Peyer's patch (tissue), 4 donors: ENCODE data around the gene ENPP3.

Experiments
- CTCF ChIP-seq, 6 experiments: fragments of 450-650 bp in 4 of 6; fragments of 200-600 bp in 2 of 6; sonication (generic) in 1 of 6; IDR thresholded peaks; one replicate each; pipeline ENCODE4 v1.5.1; 2017 to 2019; ENCODE audit warnings: antibody characterized with exemption in 6 of 6, mild to moderate bottlenecking in 3 of 6, moderate library complexity in 1 of 6
- POLR2A ChIP-seq, 2 donors: fragments of 450-650 bp; IDR thresholded peaks; one replicate each; pipeline ENCODE4 v1.5.1; 2017; ENCODE audit warnings: antibody characterized with exemption in 2 of 2, mild to moderate bottlenecking in 2 of 2, moderate library complexity in 2 of 2

DNA sequence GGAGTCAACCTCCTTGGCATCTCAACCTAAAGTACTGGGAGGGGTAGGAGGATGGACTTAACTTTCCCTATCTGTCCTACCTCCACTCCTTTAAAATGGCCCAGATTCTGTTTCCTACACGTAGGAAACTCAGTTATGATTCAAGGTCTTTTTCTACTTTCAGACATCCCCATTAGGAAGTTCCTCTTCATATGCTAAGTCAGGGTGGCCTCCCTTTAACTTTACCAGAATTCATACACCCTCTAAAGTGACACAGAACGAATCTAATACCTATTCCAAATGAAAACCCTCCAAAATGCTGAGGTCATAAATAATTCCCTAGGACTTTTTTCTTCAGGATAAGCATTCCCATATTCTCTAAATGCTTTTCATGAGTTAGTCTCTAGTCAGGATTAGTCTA lies 48.5 kb upstream of the ENPP3 start:
- no peak for TF ChIP-seq CTCF (IDR thresholded peaks at IDR 0.05)
- no peak for TF ChIP-seq POLR2A (IDR thresholded peaks at IDR 0.05)
